HUES64 (cell line): ENCODE measurements around the gene INSL3.

Experiments used
- H3K27ac ChIP-seq: 2 replicates; pipeline ENCODE4 v1.7.0; 2013; ENCODE audit warnings: low read depth, low read length, inconsistent platforms
- H3K27me3 ChIP-seq: 2 replicates; pipeline ENCODE4 v1.6.1; 2013; ENCODE audit warnings: mild to moderate bottlenecking, low read length; ENCODE audit not compliant: insufficient read depth
- H3K36me3 ChIP-seq: 2 replicates; pipeline ENCODE4 v1.6.1; 2013; ENCODE audit warnings: mild to moderate bottlenecking, low read length; ENCODE audit not compliant: insufficient read depth
- H3K4me1 ChIP-seq: 2 replicates; pipeline ENCODE4 v1.6.1; 2013; ENCODE audit warnings: mild to moderate bottlenecking, low read length, moderate library complexity; ENCODE audit not compliant: insufficient read depth
- H3K4me3 ChIP-seq: 2 replicates; pipeline ENCODE4 v1.5.1; 2013; ENCODE audit warnings: mild to moderate bottlenecking, low read length, moderate library complexity
- H3K9ac ChIP-seq: 2 replicates; pipeline ENCODE4 v1.6.1; 2013; ENCODE audit warnings: mild to moderate bottlenecking, low read depth, low read length
- H3K9me3 ChIP-seq: 2 replicates; pipeline ENCODE4 v1.6.1; 2013; ENCODE audit warnings: low read depth, low read length; ENCODE audit not compliant: insufficient read depth
- WGBS: fragments of 150-250, 120-280 bp; methylation state at CpG from one replicate; pipeline ENCODE4 v1.1.7; 2013; ENCODE audit warnings: missing lambda C conversion rate; 5-methylcytosine and 5-hydroxymethylcytosine counted together

The INSL3 gene

DNA sequence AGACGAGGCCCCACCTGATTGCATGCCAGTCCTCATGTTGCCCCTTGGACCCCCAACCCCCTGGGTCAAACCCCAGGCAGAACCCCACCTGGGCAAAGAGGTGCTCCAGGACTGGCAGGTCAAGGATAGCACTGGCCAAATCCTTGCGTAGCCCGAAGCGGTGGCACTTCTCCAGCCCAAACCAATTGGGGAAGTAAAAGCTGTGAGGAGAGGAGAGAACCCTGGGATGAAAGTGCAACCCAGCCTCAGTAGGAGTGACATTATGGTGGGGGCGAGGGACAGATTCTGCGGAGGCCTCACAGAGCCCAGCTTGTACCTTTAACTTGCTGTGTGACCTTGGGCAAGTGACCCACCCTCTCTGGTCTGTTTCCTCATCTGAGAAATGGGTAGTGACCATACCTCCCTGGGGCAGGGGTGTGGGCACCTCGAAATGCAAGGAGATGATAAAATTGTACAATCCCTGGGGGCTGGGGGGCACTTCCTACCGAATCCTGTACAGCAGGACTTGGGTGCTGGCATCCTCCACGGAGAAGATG lies 22.0 kb upstream of the INSL3 start:
- Histone ChIP-seq H3K36me3 (no peaks in the 10 kb centered on the region), H3K27me3 (peaks cover 26% of the 10 kb centered on the region), H3K27ac (no peak overlapping the region), H3K4me1 (0 out of 2 replicates have a peak, but pooled peaks cover 2% of the 10 kb centered on the region), H3K9me3 (no peaks in the 10 kb centered on the region), H3K9ac (no peak overlapping the region), H3K4me3 (no peak overlapping the region)
- 91% methylated on average over 9 of the region's 9 CpGs for WGBS

DNA sequence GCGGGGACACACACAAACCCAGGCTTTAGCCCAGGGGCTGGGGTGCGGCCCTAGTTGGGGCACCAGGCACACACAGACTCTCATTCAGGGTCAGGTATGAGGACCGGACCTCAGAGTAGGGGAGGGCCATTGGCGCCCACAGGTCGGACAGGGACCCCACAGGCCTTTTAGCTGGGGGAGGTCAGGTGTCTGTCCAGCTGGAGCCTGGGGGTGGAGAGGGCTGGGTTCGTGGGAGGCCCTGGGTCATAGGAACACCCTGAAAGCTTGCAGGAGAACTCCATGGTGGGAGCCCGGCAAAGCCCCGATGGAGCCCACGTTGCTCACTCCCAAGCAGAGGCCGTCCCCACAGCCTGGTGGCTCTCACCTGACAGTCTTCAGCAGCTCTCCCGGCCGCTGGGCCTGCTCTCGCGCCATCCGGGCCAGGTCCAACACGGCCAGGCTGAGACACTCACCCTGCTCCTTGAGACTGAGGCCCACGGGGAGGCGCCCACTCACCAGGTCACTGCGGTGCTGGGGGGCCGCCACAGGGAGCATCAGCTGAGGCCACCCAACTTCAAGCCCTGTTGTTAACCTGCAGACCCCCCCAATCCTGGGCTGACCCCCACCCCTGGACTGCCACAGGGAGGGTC lies 21.5 kb upstream of the INSL3 start:
- Histone ChIP-seq H3K9me3 (no peaks in the 10 kb centered on the region), H3K27ac (no peak overlapping the region), H3K4me3 (peak overlapping the region; percentile 60), H3K36me3 (no peaks in the 10 kb centered on the region), H3K27me3 (peaks cover 20% of the 10 kb centered on the region), H3K9ac (peak overlapping the region; percentile 74), H3K4me1 (0 out of 2 replicates have a peak, but pooled peaks cover 2% of the 10 kb centered on the region)
- 72% methylated on average over 20 of the region's 20 CpGs for WGBS

DNA sequence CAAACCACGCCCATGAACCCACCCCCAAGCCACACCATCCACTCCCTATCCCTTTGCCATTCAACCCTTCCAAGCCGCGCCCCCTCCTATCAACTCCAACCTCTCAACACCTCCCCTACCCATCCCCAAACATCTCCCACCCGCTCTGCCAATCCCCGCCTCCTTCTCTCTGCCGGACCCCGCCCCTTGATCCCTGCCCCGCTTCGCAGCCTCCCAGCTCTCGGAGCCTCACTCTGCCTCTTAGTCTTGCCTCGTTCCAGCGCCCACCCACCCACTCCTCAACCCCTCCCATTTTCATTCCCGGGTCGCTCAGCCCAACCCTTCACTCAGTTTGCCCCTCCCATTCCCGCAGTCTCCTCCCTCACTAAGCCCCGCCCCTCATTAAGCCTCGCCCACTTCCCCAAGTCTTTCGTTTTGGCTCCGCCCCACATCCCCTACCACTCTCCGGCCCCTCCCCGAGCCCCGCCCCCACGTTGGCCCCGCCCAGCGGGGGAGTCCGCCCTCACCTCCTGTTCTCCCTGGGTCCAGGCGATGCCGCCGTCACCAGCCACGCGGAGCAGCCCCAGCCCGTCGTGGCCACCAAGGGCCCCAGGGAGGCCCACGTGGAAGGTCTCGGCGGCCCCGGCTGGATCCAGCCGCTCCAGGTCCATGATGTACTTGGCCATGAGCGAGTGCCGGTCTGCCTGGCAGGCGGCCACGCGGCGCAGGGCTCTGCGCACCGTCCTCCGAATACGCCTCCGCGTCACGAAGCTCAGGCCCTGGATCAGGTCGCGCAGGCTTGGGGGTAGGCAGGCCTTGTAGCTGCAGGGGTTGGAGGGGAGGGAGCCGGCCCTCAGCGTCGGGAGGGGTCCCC lies 20.7 kb upstream of the INSL3 start:
- no peaks in the 10 kb centered on the region for H3K36me3 ChIP-seq
- peak overlapping the region; percentile 61 for H3K4me3 ChIP-seq
- peak overlapping the region; percentile 74 for H3K9ac ChIP-seq
- no peak overlapping the region for H3K27ac ChIP-seq
- H3K27me3 ChIP-seq, result peaks cover 20% of the 10 kb centered on the region
- no peaks in the 10 kb centered on the region for H3K4me1 ChIP-seq
- no peaks in the 10 kb centered on the region for H3K9me3 ChIP-seq
- WGBS, result 2% methylated on average over 56 of the region's 56 CpGs

DNA sequence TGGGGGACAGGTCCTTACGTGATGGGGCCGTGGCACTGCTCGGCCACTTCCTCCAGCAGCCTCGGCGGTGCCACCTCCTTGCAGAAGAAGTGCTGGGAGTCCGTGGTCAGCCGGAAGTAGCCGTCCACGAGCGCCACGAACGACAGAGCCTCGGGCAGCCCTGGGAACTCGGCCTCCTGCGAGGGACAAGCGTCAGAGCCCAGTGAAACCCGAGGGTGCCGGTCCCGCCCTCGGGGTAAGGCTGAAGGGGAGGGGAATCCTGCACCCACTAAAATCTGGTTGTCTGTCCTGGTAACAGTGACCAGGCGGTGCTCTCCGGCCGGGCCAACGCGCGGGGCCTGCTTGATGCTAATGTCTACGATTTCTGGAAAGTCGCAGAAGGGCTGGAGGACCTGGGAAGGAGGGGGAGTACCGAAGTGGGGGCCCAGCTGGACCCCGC lies 20.1 kb upstream of the INSL3 start:
- Histone ChIP-seq H3K4me3 (peak overlapping the region; percentile 61), H3K4me1 (no peaks in the 10 kb centered on the region), H3K36me3 (no peaks in the 10 kb centered on the region), H3K27ac (no peak overlapping the region), H3K27me3 (peaks cover 20% of the 10 kb centered on the region), H3K9me3 (no peaks in the 10 kb centered on the region), H3K9ac (no peak overlapping the region)
- 6% methylated on average over 30 of the region's 30 CpGs for WGBS

DNA sequence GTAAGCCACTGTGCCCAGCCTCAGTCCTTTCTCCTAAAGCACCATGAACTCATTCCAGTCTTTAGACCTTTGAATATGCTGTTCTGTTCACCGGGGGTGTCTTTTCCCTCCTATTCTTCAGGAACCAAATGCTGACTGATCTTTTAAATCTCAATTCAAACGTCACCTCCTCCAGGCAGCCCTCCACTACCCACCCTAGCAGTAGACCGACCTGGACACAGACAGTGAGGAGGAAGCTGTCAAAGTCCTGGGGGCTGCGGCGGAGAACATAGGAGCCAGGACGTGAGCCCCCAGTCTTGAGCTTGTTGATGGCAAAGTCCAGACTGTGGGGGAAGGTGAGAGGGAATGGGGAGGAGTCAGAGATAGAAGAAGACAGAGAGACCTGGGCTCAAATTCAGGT lies 18.7 kb upstream of the INSL3 start:
- Histone ChIP-seq H3K27ac (no peak overlapping the region), H3K36me3 (no peaks in the 10 kb centered on the region), H3K4me1 (peaks cover under 1% of the 10 kb centered on the region; the same call in 1 of the 2 replicates), H3K9ac (no peak overlapping the region), H3K27me3 (peaks cover 20% of the 10 kb centered on the region), H3K4me3 (no peak overlapping the region), H3K9me3 (no peaks in the 10 kb centered on the region)
- 90% methylated on average over 6 of the region's 6 CpGs for WGBS

DNA sequence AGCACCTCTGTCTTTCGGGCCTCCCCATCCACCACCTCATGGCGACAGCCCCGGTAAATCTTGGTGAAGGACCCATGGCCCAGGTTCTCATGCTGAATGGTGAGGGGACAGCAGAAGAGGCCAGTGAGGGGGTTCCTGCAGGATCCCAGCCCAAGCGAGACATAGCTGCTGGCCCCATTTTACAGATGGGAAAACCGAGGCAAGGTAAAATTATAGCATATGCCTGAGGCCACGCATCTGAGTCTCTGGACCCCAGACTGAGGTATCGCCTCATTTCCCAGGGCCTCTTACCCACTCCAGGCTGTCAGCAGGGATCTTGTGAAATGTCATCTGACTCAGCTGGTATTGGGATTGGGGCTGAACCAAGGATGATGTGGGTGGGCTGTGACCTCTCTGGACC lies 16.7 kb upstream of the INSL3 start:
- Histone ChIP-seq H3K27me3 (peaks cover 16% of the 10 kb centered on the region), H3K36me3 (no peaks in the 10 kb centered on the region), H3K27ac (no peak overlapping the region), H3K4me1 (peaks cover 5% of the 10 kb centered on the region), H3K9ac (no peak overlapping the region), H3K9me3 (no peaks in the 10 kb centered on the region), H3K4me3 (no peak overlapping the region)
- WGBS, result 96% methylated on average over 7 of the region's 7 CpGs

DNA sequence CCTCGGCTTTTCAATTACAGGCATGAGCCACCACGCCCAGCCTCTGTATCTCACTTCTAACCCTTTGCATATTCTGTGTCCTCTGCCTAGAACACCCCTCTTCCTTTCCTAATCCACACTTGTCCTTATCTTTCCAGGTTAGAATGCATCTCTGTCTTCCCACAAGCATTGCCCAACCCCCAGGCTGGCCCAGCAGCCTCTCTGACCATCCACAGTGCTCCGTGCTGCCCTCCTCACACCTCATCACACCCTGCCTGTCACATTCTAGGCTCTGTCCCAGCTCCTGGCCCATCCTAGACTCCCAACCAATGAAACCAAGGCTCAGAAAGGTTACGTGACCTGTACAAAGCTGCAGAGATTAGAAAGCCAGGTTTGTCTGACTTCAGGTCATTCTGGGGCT lies 15.2 kb upstream of the INSL3 start:
- WGBS, result 80% methylated on average over 4 of the region's 4 CpGs
- no peaks in the 10 kb centered on the region for H3K9me3 ChIP-seq
- no peaks in the 10 kb centered on the region for H3K36me3 ChIP-seq
- peaks cover 5% of the 10 kb centered on the region for H3K4me1 ChIP-seq
- no peak overlapping the region for H3K27ac ChIP-seq
- peaks cover 12% of the 10 kb centered on the region; the same call in 1 of the 2 replicates for H3K27me3 ChIP-seq
- H3K4me3 ChIP-seq, result no peak overlapping the region
- no peak overlapping the region for H3K9ac ChIP-seq

DNA sequence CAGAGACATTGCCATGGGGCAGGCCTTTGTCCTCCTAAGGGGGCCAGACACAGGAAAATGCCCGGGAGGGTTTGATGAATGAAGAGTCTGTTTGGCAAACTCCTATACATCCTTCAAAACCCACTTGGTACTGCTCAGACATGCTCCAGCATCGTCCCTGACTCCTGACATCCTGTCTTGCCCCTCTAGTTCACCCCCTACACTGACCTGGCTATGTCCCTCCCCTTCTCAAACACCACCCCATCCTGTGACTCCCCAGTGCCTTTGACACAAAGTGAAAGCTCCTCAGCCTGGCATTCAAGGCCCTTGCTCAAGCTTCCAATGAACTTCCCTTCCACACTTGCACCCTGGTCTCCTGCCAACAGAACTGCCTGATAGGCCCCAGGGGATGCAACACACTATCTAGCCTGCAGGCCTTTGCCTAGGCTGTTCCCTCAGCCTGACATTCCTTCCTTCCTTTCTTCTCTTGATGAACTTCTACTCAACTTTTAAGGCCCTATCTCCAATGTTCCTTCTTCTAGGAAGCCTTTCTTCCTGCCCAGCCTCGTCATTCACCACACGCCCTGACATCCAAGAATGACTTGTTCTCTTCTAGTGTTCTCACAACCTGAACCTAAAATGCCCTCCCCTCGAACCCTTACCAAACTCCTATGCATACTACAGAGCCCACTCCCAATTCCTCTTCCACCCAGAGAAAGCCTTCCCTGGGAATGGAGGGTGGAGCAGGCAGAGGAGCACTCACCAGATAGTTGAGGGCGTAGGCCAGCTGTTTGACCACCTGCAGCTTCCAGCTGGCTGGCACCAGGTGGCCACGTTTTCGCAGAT lies 14.1 kb upstream of the INSL3 start:
- Histone ChIP-seq H3K9ac (no peak overlapping the region), H3K4me1 (peaks cover 5% of the 10 kb centered on the region), H3K27me3 (peaks cover 6% of the 10 kb centered on the region; the same call in 1 of the 2 replicates), H3K4me3 (no peak overlapping the region), H3K27ac (no peak overlapping the region), H3K36me3 (no peaks in the 10 kb centered on the region), H3K9me3 (no peaks in the 10 kb centered on the region)
- 70% methylated on average over 7 of the region's 8 CpGs for WGBS

DNA sequence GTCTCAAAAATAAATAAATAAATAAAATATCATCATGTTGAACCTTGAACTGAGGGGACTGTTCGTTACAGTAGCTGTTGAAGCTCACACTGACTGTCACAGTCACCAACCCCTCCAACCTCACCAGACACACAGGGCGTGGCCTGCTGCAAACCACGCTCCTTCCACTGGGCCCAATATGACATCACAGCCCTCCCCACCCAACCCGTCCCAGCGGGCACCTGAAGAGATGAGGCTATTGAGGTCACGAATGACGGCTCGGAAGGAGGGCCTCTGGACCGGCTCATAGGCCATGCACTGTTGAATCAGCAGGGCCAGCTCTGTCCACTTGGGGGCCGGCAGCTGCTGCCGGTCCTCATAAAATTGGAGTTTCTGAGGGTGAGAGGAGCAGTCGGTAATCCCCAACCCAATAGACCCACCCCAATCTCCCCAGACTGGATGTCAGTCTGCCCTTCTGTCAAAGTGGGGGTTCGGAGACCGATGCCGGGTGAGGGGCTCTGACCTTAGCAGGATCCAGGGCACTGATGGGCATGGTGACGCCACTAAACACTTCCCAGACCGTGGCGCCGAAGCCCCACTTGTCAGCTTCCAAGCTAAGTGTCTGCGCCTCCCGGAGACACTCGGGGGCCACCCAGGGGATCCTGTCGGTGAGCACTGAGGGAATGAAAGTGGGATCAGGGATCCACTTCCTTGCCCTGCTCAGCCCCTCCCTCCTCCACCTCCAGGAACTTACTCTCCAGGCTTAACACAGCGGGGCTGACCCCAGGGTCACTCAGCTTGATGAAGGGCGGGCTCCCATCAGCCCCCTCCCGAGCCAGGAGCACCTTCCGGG lies 13.2 kb upstream of the INSL3 start:
- Histone ChIP-seq H3K4me1 (peaks cover 7% of the 10 kb centered on the region), H3K4me3 (no peak overlapping the region), H3K36me3 (no peaks in the 10 kb centered on the region), H3K27me3 (peaks cover 6% of the 10 kb centered on the region; the same call in 1 of the 2 replicates), H3K9me3 (no peaks in the 10 kb centered on the region), H3K9ac (no peak overlapping the region), H3K27ac (no peak overlapping the region)
- WGBS, result 65% methylated on average over 27 of the region's 27 CpGs

DNA sequence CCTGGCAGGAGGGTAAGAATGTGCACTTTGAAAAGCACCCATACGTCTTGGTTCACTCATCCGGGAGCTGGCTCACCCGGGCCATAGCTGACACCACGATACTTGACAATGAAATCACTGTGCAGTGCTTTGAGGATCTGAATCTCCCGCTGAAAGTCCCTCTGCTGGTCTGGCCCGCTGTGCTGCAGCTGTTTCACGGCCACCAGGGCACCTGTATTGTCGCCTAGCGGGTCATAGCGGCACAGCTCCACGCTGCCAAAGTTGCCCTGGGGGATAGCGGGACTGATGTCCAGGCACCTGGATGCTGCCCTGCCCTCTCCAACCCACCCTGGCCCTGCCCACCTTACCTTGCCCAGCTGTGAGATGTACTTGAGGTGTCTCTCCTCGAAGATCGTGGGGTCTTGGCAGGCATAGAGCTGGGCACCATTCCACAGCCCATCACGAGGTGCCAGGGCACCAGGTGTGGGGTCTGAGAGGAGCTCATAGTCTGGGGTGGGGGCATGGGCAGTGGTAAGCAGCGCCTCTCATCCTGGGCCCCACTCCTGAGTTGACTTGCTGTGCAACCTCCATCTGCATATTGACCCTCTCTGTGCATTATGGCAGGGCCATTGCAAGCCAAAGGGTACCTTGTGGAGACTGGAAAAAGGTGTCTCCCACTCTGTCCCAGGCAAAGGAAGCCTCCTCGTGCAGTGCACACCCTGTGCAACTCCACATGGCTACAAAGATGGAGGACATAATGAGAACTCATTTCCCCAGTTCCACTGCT lies 11.3 kb upstream of the INSL3 start:
- H3K9ac ChIP-seq, result no peak overlapping the region
- no peak overlapping the region for H3K27ac ChIP-seq
- no peaks in the 10 kb centered on the region for H3K36me3 ChIP-seq
- peaks cover 7% of the 10 kb centered on the region for H3K4me1 ChIP-seq
- WGBS, result 92% methylated on average over 17 of the region's 17 CpGs
- H3K4me3 ChIP-seq, result no peak overlapping the region
- H3K27me3 ChIP-seq, result peaks cover 6% of the 10 kb centered on the region; the same call in 1 of the 2 replicates
- H3K9me3 ChIP-seq, result no peaks in the 10 kb centered on the region
